ENCODE data around the gene GPR84. TPM values are rescaled to one million over a fixed set of nuclear protein-coding genes. Genes with fewer than 3 reads are reported as not detected.

Gene GPR84
- total and polyA plus RNA-seq, 2 of the 8 experiments (the other 6 are each of a cell fraction or from before 2014, with no cell fraction given): 0.09 TPM; not detected in 1

DNA sequence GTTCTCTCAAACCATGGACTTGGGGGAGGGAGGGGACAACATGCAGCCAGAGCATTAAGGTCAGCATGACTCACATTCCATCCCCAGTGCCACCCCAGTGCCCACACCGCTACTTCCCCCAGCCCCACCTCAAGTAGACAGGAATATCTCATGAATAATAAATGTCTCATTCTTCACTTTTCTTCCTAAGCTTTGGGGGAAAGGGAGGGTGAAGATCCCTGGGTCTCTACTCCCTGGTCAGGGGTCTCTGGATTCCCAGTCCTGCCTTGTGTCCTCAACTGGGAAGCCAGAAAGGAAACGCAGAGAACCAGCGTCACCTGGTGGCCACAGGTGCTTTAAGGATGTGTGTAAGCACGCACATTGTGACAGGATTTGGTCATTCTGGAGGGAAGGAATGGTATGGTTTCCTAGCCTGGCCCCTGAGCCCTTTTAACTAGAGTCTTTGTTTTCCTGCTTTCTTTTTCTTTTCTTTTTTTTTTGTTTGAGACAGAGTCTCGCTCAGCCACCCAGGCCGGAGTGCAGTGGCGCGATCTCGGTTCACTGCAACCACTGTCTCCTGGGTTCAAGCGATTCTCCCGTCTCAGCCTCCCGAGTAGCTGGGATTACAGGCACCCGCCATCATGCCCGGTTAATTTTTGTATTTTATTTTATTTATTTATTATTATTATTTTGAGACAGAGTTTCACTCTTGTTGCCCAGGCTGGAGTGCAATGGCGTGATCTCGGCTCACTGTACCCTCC lies 3.4 kb downstream of the GPR84 start:
- DNase-seq (ENCODE audit: low read depth in 1 of 2, low spot score in 2 of 2) (peak; percentile 66 to 93), FAIRE-seq (peak; percentile 69)
- peaks cover 8 to 25% (median 14%) of the 10 kb centered on the region in 4 experiments for H3K4me1 ChIP-seq (replicated peaks in 1 of 4; ENCODE audit: control insufficient read depth in 3 of 4, insufficient read depth in 4 of 4, low read length in 3 of 4)
- no peak overlapping the region for H3K23ac ChIP-seq (ENCODE audit: insufficient read length)
- no peak overlapping the region for H3K9ac ChIP-seq (replicated peaks in 1 of 4; ENCODE audit: extremely low read depth in 1 of 4, low read depth in 3 of 4, low read length in 3 of 4)
- H3K56ac ChIP-seq (replicated peaks; ENCODE audit: insufficient read length, low read depth, low read length): no peak overlapping the region
- peaks cover 13% of the 10 kb centered on the region for H3K23me2 ChIP-seq (ENCODE audit: low read depth, low read length)
- CTCF ChIA-PET (ENCODE audit: partially characterized antibody): interaction anchor here (0.7 to 9.2 kb wide), 28 partner anchors 10 to 225 kb away, joined by 3 to 348 read pairs (median 7); partner anchors contain the start of genes COPZ1, NFE2 and ZNF385A
- no peak overlapping the region for H3K14ac ChIP-seq (ENCODE audit: insufficient read length)
- H3K79me2 ChIP-seq (ENCODE audit: control insufficient read depth in 1 of 2, insufficient read depth in 2 of 2, low read length in 2 of 2): no peaks in the 10 kb centered on the region
- 0 out of 2 replicates have a peak overlapping the region, but pooled peaks have one; percentile 0 for H2BK20ac ChIP-seq (ENCODE audit: low read length)
- H2BK120ac ChIP-seq (replicated peaks; ENCODE audit: low read depth, low read length): no peak overlapping the region
- no peak overlapping the region for H2BK12ac ChIP-seq (ENCODE audit: low read depth, low read length)
- H2BK15ac ChIP-seq (ENCODE audit: low read length): peak overlapping the region; percentile 36; the same call in 1 of the 2 replicates
- H3K4me3 ChIP-seq (ENCODE audit: extremely low read depth in 1 of 4, insufficient read depth in 2 of 4, low read depth in 3 of 4, low read length in 4 of 4): no peak overlapping the region
- H3K9me3 ChIP-seq (ENCODE audit: insufficient read depth in 2 of 2, low read depth in 1 of 2, low read length in 1 of 2): no peaks in the 10 kb centered on the region
- POLR2A ChIA-PET (ENCODE audit: partially characterized antibody): interaction anchor here (0.6 to 9.2 kb wide), 12 partner anchors 10 to 143 kb away, joined by 3 to 133 read pairs (median 5); partner anchors contain the start of genes CBX5, COPZ1 and HNRNPA1
- H3K36me3 ChIP-seq (ENCODE audit: control insufficient read depth in 2 of 4, insufficient read depth in 4 of 4, low read length in 3 of 4): no peaks in the 10 kb centered on the region
- 58% methylated on average over 16 of the region's 16 CpGs; no CpG with 5 or more reads in 1 of the 2 experiments for WGBS, 2 experiments (ENCODE audit: extremely low coverage in 1 of 2, insufficient coverage in 1 of 2, insufficient read length in 1 of 2, insufficient replicate concordance in 2 of 2, low coverage in 1 of 2, low lambda C conversion rate in 2 of 2, missing lambda C conversion rate in 1 of 2)
- H3K4ac ChIP-seq (replicated peaks; ENCODE audit: insufficient read length, low read depth, low read length): no peak overlapping the region
- H2AK5ac ChIP-seq (ENCODE audit: low read depth, low read length): no peak overlapping the region
- H2AFZ ChIP-seq (ENCODE audit: low read length): no peak overlapping the region
- H4K20me1 ChIP-seq (replicated peaks in 1 of 2; ENCODE audit: control insufficient read depth in 1 of 2, insufficient read depth in 2 of 2, low read length in 2 of 2): no peaks in the 10 kb centered on the region
- H4K5ac ChIP-seq (ENCODE audit: insufficient read length, low read depth, low read length): no peak overlapping the region
- H3K18ac ChIP-seq (ENCODE audit: extremely low read depth, low read length): no peak overlapping the region
- no peak overlapping the region for H3K27ac ChIP-seq (ENCODE audit: low read depth, low read length)
- no peak overlapping the region for H2BK5ac ChIP-seq (ENCODE audit: low read depth, low read length)
- no peak overlapping the region for H4K91ac ChIP-seq (replicated peaks; ENCODE audit: insufficient read length, low read length)
- H4K8ac ChIP-seq (ENCODE audit: extremely low read depth, insufficient read depth, low read length): no peak overlapping the region
- H3K79me1 ChIP-seq (ENCODE audit: low read depth, low read length): no peaks in the 10 kb centered on the region
- H3K27me3 ChIP-seq (replicated peaks in 1 of 4; ENCODE audit: control insufficient read depth in 3 of 4, extremely low read depth in 1 of 4, insufficient read depth in 3 of 4, low read length in 3 of 4): no peaks in the 10 kb centered on the region; a peak in 1 of 7 replicates
- H3K4me2 ChIP-seq (ENCODE audit: insufficient read depth in 1 of 2, low read depth in 2 of 2, low read length in 2 of 2): no peak overlapping the region
- TF ChIP-seq EP300 (IDR thresholded peaks at IDR 0.05; ENCODE audit: borderline replicate concordance in 1 of 2, low read depth in 2 of 2, low read length in 2 of 2) (no peak), SIN3A (conservative IDR thresholded peaks at IDR 0.05 in 1 of 2, IDR thresholded peaks at IDR 0.05 in 1 of 2; ENCODE audit: low read depth in 1 of 2, low read length in 2 of 2) (peak in 1 of 2 experiments; percentile 78; a peak in 2 of 4 replicates), TBP (IDR thresholded peaks at IDR 0.05; ENCODE audit: low read depth, low read length) (no peak), TEAD4 (IDR thresholded peaks at IDR 0.05; ENCODE audit: low read depth, low read length) (0 out of 2 replicates have a peak, but pooled peaks have one; percentile 15), BCL11A (IDR thresholded peaks at IDR 0.05; ENCODE audit: low read depth in 2 of 2, low read length in 2 of 2) (no peak), JUN (IDR thresholded peaks at IDR 0.05; ENCODE audit: low read depth, low read length) (no peak)
- TF ChIP-seq, protein P1, sequence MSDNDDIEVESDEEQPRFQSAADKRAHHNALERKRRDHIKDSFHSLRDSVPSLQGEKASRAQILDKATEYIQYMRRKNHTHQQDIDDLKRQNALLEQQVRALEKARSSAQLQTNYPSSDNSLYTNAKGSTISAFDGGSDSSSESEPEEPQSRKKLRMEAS (IDR thresholded peaks at IDR 0.05): peak; percentile 72
- TF ChIP-seq, protein P2, sequence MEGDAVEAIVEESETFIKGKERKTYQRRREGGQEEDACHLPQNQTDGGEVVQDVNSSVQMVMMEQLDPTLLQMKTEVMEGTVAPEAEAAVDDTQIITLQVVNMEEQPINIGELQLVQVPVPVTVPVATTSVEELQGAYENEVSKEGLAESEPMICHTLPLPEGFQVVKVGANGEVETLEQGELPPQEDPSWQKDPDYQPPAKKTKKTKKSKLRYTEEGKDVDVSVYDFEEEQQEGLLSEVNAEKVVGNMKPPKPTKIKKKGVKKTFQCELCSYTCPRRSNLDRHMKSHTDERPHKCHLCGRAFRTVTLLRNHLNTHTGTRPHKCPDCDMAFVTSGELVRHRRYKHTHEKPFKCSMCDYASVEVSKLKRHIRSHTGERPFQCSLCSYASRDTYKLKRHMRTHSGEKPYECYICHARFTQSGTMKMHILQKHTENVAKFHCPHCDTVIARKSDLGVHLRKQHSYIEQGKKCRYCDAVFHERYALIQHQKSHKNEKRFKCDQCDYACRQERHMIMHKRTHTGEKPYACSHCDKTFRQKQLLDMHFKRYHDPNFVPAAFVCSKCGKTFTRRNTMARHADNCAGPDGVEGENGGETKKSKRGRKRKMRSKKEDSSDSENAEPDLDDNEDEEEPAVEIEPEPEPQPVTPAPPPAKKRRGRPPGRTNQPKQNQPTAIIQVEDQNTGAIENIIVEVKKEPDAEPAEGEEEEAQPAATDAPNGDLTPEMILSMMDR (IDR thresholded peaks at IDR 0.05; ENCODE audit: control extremely low read depth in 1 of 3, insufficient read depth in 1 of 3, low read depth in 1 of 3, low read length in 3 of 3): peak; percentile 96 to 99 (median 98)

All from H1 (cell line).